HepG2 (cell line): ENCODE data around the gene SUSD4. TPM values are rescaled to one million over a fixed set of nuclear protein-coding genes. Genes with fewer than 3 reads are reported as not detected.
A peak's percentile ranks its signal among the peaks of the same experiment; 100 is the strongest.

Experiments used
- ATAC-seq: fragments of 200-7000 bp; cut with Tn5 transposase; 3 replicates; pipeline ENCODE4 v1.9.1; 2020; ENCODE audit warnings: mild to moderate bottlenecking, moderate library complexity
- BruUV-seq: library from RNA; stranded (reverse); fragments of 400-500 nt; replicated peaks from 2 replicates; lab custom pipeline; 2021; lab: Mats Ljungman, UMichigan
- CTCF ChIA-PET: fragments of 300-600 bp; formaldehyde crosslinking; extraction: SDS; loops from one replicate; lab custom pipeline; 2021; ENCODE audit warnings: low total read pairs, inconsistent platforms, low intra/inter-chr PET ratio; lab: Yijun Ruan, JAX
- POLR2A ChIA-PET: fragments of 350-600 bp; sonication (Branson Sonifier 250); formaldehyde crosslinking; loops from one replicate; lab custom pipeline; 2020; ENCODE audit warnings: antibody characterized with exemption, inconsistent platforms; lab: Yijun Ruan, JAX
- DNase-seq: peaks from one replicate; pipeline ENCODE4 v3.0.0-alpha.2; 2015; ENCODE audit warnings: low spot score
- FAIRE-seq: peaks from 3 replicates; lab custom pipeline; 2011; peaks lifted over from hg19 to GRCh38; lab: Jason Lieb, UNC
- H2AFZ ChIP-seq: one replicate; pipeline ENCODE4 v1.6.1; 2011; ENCODE audit warnings: low read length, inconsistent platforms
- H3K27ac ChIP-seq: fragments of 300-600 bp; 3 replicates; pipeline ENCODE4 v1.8.0; 2011; ENCODE audit warnings: mixed run types, mild to moderate bottlenecking, mixed read lengths, low read length, inconsistent platforms; ENCODE audit not compliant: insufficient read depth; ENCODE audit errors: extremely low read length
- H3K27me3 ChIP-seq, 2 experiments: fragments of 200-600 bp in 1 of 2; 2 replicates in 1 of 2; 3 replicates in 1 of 2; pipeline versions ENCODE4 v1.6.0 to v1.8.0; 2011; ENCODE audit warnings: low read length in 2 of 2, mild to moderate bottlenecking in 2 of 2, moderate library complexity in 2 of 2, inconsistent platforms in 1 of 2; ENCODE audit not compliant: insufficient read depth in 2 of 2, control insufficient read depth in 1 of 2
- H3K36me3 ChIP-seq, 2 experiments: fragments of 200-600 bp in 1 of 2; replicated peaks in 1 of 2; 2 replicates in 1 of 2; 3 replicates in 1 of 2; pipeline versions ENCODE4 v1.5.1 to v1.8.0; 2011; ENCODE audit warnings: low read length in 2 of 2, inconsistent platforms in 1 of 2; ENCODE audit not compliant: insufficient read depth in 2 of 2, control insufficient read depth in 1 of 2
- H3K4me1 ChIP-seq: 2 replicates; pipeline ENCODE4 v1.5.1; 2012; ENCODE audit warnings: low read length, inconsistent platforms; ENCODE audit not compliant: insufficient read depth
- H3K4me2 ChIP-seq: 2 replicates; pipeline ENCODE4 v1.6.0; 2011; ENCODE audit warnings: low read depth, low read length, inconsistent platforms
- H3K4me3 ChIP-seq, 3 experiments: fragments of 200-600 bp in 1 of 3; sonication (generic), shearing (Covaris generic) in 1 of 3; replicated peaks in 1 of 3; 2 replicates each; pipeline ENCODE4 v1.5.1; 2011 to 2016; ENCODE audit warnings: low read length in 3 of 3, inconsistent platforms in 2 of 3, low read depth in 2 of 3, mild to moderate bottlenecking in 2 of 3, control low read depth in 1 of 3, mixed read lengths in 1 of 3; ENCODE audit not compliant: insufficient read depth in 1 of 3
- H3K79me2 ChIP-seq: one replicate; pipeline ENCODE4 v1.6.1; 2011; ENCODE audit warnings: low read length, inconsistent platforms; ENCODE audit not compliant: insufficient read depth
- H3K9ac ChIP-seq: 2 replicates; pipeline ENCODE4 v1.6.0; 2011; ENCODE audit warnings: mild to moderate bottlenecking, low read depth, low read length, inconsistent platforms; ENCODE audit not compliant: insufficient read depth
- H3K9me3 ChIP-seq: 2 replicates; pipeline ENCODE4 v1.5.1; 2012; ENCODE audit warnings: mild to moderate bottlenecking, low read length
- H4K20me1 ChIP-seq: 2 replicates; pipeline ENCODE4 v1.6.0; 2011; ENCODE audit warnings: inconsistent platforms, mild to moderate bottlenecking, low read length, moderate library complexity; ENCODE audit not compliant: insufficient read depth
- ATF6 ChIP-seq: sonication (generic); formaldehyde crosslinking; conservative IDR thresholded peaks from 2 replicates; pipeline ENCODE4 v1.4.0; 2020; ENCODE audit warnings: missing genetic modification reagents
- CAMTA2 ChIP-seq: sonication (generic); formaldehyde crosslinking; IDR thresholded peaks from 2 replicates; pipeline ENCODE4 v1.4.0; 2020; ENCODE audit warnings: mild to moderate bottlenecking, missing genetic modification reagents, borderline replicate concordance
- KDM5B ChIP-seq: sonication (generic); formaldehyde crosslinking; IDR thresholded peaks from 2 replicates; pipeline ENCODE4 v1.4.0; 2020; ENCODE audit warnings: missing genetic modification reagents, mild to moderate bottlenecking, borderline replicate concordance
- KIAA2018 ChIP-seq: sonication (generic); formaldehyde crosslinking; IDR thresholded peaks from 2 replicates; pipeline ENCODE4 v1.5.0; 2020; ENCODE audit warnings: mild to moderate bottlenecking, missing genetic modification reagents, borderline replicate concordance
- ZNF530 ChIP-seq: sonication (generic); formaldehyde crosslinking; IDR thresholded peaks from 2 replicates; pipeline ENCODE4 v1.5.0; 2020; ENCODE audit warnings: low read depth, mild to moderate bottlenecking, missing genetic modification reagents
- ZNF598 ChIP-seq: sonication (generic); formaldehyde crosslinking; IDR thresholded peaks from 2 replicates; pipeline ENCODE4 v1.5.1; 2020; ENCODE audit warnings: mild to moderate bottlenecking, missing genetic modification reagents, borderline replicate concordance
- WGBS: methylation state at CpG from one replicate; pipeline ENCODE4 v1.1.6; 2017; ENCODE audit warnings: low lambda C conversion rate; 5-methylcytosine and 5-hydroxymethylcytosine counted together
- in situ Hi-C: cut with HindIII; loops from 2 replicates; pipeline ENCODE4 v1.10.0; 2017; ENCODE audit warnings: low pct_unique_long_range_greater_than_20kb; ENCODE audit not compliant: extremely low pct_ligation_motif_present
- intact Hi-C: fragments of 100-400 bp; cut with micrococcal nuclease; formaldehyde crosslinking; loops from one replicate; pipeline ENCODE4 v1.10.0; 2022; ENCODE audit not compliant: unreplicated experiment
- polyA plus RNA-seq, 8 experiments: library from polyadenylated mRNA; depleted of rRNA in 3 of 8; stranded (reverse) in 7 of 8; unstranded in 1 of 8; fragments of >200 nt; fragmentation: Illumina TruSeq in 4 of 8; extraction: Trizol in 4 of 8; gene quantifications; 2 replicates each; pipeline versions ENCODE4 v1.2.1 to v1.2.3, GENCODE V29; 2011 to 2016; ENCODE audit warnings: low read depth in 4 of 8, missing spikeins in 1 of 8, mixed read lengths in 1 of 8; ENCODE audit not compliant: insufficient read depth in 1 of 8
- total RNA-seq, 5 experiments: library from RNA; depleted of rRNA; stranded (reverse); fragments of >200 nt; fragmentation: Illumina TruSeq; extraction: Trizol; gene quantifications; 2 replicates each; pipeline ENCODE4 v1.2.3, GENCODE V29; 2016; ENCODE audit warnings: low read depth in 1 of 5
- TF ChIP-seq, protein P1 (sequence below): IDR thresholded peaks from 2 replicates; pipeline ENCODE4 v1.6.1; 2016; ENCODE audit warnings: mild to moderate bottlenecking
- TF ChIP-seq, protein P2 (sequence below): sonication (generic); formaldehyde crosslinking; IDR thresholded peaks from 2 replicates; pipeline ENCODE4 v1.5.0; 2020; ENCODE audit warnings: mild to moderate bottlenecking, missing genetic modification reagents

The SUSD4 gene
- total and polyA plus RNA-seq, 2 of the 13 experiments (the other 11 are each of a cell fraction or from before 2014, with no cell fraction given), result not detected

DNA sequence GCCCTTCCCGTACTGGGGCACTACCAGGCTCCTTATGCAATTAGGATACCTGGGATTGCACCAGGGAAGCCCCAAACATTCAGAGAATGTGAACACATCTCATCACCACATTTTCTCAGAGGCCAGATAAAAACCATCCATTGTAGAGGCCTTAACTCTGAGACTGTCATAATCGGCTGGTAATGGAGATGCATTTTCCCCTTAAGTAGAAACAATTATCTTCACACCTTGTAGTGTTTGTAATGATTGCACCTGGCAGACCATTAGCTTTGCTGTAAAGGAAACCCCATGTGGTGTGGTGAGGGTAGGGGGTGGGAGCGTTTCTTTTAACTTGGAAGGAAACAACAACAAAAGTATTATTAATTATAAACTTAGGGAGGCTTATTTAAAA, 131.0 kb downstream of the SUSD4 start (continued):
- TF ChIP-seq KIAA2018 (CRISPR knock-in tag), result no peak

DNA sequence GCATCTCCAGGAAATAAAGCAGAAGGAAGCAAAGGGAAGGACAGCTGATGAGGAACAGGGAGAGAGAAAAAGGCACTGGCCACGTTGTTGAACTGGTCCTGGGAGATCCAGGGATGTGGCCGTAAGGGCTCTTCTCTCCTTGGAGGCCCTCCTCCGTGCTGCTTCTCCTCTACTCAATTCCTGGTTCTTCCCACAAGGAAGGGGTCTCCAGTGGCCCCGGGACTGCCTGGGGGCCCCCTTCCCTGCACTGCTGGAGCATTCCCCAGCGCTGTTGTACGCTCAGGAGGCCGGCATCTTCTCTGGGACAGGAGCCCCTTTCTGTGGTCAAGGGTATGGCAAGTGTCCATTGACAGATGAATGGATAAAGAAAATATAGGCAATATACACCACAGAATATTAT, 132.4 kb downstream of the SUSD4 start:
- intact Hi-C loops (no loop called here), in situ Hi-C loops (no loop called here)
- no TSS peak for BruUV-seq
- ChIA-PET CTCF (no interaction called here), POLR2A (no interaction called here)
- Histone ChIP-seq H3K4me2 (no peak overlapping the region), H3K36me3 (no peaks in the 10 kb centered on the region), H3K27me3 (peaks cover 0 to 2% of the 10 kb centered on the region in 2 experiments; a peak in 2 of 5 replicates), H4K20me1 (no peaks in the 10 kb centered on the region), H3K4me3 (no peak overlapping the region), H3K4me1 (no peaks in the 10 kb centered on the region), H3K27ac (no peak overlapping the region), H3K79me2 (no peaks in the 10 kb centered on the region), H3K9ac (no peak overlapping the region), H3K9me3 (no peaks in the 10 kb centered on the region), H2AFZ (no peak overlapping the region)
- no peak for DNase-seq
- WGBS, result 9% methylated on average over 7 of the region's 7 CpGs
- ATAC-seq, result peak; percentile 39; the same call in 1 of the 3 replicates
- TF ChIP-seq KDM5B (CRISPR knock-in tag) (no peak), ZNF598 (CRISPR knock-in tag) (no peak), ATF6 (no peak), CAMTA2 (CRISPR knock-in tag) (no peak), ZNF530 (CRISPR knock-in tag) (no peak)
- TF ChIP-seq, protein P1, sequence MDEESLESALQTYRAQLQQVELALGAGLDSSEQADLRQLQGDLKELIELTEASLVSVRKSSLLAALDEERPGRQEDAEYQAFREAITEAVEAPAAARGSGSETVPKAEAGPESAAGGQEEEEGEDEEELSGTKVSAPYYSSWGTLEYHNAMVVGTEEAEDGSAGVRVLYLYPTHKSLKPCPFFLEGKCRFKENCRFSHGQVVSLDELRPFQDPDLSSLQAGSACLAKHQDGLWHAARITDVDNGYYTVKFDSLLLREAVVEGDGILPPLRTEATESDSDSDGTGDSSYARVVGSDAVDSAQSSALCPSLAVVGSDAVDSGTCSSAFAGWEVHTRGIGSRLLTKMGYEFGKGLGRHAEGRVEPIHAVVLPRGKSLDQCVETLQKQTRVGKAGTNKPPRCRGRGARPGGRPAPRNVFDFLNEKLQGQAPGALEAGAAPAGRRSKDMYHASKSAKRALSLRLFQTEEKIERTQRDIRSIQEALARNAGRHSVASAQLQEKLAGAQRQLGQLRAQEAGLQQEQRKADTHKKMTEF, result no peak
- TF ChIP-seq, protein P2, sequence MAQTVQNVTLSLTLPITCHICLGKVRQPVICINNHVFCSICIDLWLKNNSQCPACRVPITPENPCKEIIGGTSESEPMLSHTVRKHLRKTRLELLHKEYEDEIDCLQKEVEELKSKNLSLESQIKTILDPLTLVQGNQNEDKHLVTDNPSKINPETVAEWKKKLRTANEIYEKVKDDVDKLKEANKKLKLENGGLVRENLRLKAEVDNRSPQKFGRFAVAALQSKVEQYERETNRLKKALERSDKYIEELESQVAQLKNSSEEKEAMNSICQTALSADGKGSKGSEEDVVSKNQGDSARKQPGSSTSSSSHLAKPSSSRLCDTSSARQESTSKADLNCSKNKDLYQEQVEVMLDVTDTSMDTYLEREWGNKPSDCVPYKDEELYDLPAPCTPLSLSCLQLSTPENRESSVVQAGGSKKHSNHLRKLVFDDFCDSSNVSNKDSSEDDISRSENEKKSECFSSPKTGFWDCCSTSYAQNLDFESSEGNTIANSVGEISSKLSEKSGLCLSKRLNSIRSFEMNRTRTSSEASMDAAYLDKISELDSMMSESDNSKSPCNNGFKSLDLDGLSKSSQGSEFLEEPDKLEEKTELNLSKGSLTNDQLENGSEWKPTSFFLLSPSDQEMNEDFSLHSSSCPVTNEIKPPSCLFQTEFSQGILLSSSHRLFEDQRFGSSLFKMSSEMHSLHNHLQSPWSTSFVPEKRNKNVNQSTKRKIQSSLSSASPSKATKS (CRISPR knock-in tag), result no peak
- FAIRE-seq, result no peak
